Medulla oblongata (tissue), 1 donor: ENCODE data around the gene LRRC66.

Experiments used
- DNase-seq: peaks from one replicate; pipeline ENCODE4 v3.0.0-alpha.2; 2015; ENCODE audit errors: extremely low spot score

LRRC66 gene

GRCh38 chr4:52019936-52020657, at the start of gene LRRC66:
Gene LRRC66, minus strand, starts transcription at chr4:52020363. Its CDS starts 2,750 bp downstream, at chr4:52017613.
- DNase-seq = no peak

DNA sequence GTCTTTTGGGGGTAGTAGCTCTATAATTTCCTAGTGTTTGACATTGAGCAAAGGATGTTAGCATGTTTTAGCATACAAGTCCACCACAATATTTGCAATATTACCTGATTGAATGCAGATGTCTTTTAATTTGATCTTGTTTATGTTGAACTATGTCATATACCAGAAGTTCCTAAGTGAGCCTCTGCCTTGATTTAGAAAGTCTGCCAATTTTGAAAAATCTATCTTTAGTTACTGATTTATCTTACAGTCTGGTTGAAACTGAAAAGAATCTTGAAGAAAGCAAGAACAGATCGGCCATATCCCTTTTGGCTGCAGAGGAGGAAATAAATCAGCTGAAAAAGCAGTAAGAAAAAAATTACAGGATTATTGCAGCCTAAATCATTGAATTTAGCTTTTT, 49.4 kb upstream of the LRRC66 start:
- DNase-seq = no peak

- DNase-seq = peak; percentile 73
These were observed 39.2 kb upstream of the LRRC66 start for GRCh38 chr4:52059372-52059771.

- no peak for DNase-seq
These were observed 38.1 kb upstream of the LRRC66 start for GRCh38 chr4:52058275-52058674.

DNA sequence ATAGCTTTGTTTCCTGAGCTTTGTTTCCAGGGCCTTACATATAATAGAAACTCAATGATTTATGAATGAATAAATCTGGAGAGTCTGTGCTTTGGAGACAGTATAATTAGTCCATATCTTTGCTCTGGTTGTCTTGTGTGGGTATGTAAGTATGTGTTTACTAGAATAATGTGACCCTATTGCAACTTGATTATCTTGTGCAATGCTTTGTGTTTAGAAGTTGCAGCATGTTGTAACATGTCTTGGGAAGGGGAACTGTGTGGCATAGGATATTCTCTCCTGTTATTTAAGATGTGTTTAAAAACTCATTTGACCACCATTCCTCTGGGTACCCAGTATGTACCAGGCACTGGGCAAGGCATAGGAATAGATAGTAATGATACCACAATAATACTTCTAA, 37.0 kb upstream of the LRRC66 start:
- DNase-seq = no peak

- no peak for DNase-seq
These were observed 34.1 kb upstream of the LRRC66 start for GRCh38 chr4:52054254-52054653.

DNA sequence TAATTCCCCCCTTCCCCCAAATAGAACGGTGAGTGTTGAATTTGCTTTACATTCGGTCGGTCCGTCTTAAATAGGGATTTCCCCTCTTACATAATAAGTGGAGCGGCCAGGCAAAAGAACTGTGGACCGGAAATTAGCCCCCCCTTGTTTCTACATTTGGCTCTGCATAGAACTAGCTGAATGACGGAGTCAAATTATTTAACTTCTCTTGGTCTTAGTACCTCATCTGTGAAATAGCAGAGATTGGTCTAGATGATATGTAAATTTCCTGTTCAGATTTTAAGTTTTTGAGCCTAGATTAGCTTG, 32.3 kb upstream of the LRRC66 start:
- DNase-seq = no peak

GRCh38 chr4:52051615-52052474, 31.7 kb upstream of the LRRC66 start:
- peak; percentile 31 for DNase-seq

GRCh38 chr4:52051213-52051614, 31.1 kb upstream of the LRRC66 start, which contains the start of gene SPATA18:
Gene SPATA18, plus strand, starts transcription at chr4:52051304. Its CDS starts 401 bp downstream, at chr4:52051705.
- DNase-seq = no peak

DNA sequence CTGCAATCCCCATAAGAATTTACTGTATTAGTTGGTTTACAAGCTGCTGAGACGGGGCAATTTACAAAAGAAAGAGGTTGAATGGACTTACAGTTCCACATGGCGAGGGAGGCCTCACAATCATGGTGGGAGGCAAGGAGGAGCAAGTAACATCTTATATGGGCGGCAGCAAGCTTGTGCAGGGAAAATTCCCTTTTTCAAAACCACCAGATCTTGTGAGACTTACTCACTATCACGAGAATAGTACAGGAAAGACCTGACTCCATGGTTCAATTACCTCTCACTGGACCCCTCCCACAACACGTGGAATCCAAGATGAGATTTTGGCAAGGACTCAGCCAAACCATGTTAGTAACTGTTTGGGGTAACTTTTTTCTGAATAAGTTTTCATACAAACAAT, 29.1 kb upstream of the LRRC66 start:
- no peak for DNase-seq

- no peak for DNase-seq
These were observed 24.9 kb upstream of the LRRC66 start for GRCh38 chr4:52045028-52045427.

GRCh38 chr4:52038103-52038912, 18.1 kb upstream of the LRRC66 start, which contains the start of gene SGCB:
Gene SGCB, minus strand, starts transcription at chr4:52038299. Its CDS starts 40 bp downstream, at chr4:52038259.
- DNase-seq = peak; percentile 74

DNA sequence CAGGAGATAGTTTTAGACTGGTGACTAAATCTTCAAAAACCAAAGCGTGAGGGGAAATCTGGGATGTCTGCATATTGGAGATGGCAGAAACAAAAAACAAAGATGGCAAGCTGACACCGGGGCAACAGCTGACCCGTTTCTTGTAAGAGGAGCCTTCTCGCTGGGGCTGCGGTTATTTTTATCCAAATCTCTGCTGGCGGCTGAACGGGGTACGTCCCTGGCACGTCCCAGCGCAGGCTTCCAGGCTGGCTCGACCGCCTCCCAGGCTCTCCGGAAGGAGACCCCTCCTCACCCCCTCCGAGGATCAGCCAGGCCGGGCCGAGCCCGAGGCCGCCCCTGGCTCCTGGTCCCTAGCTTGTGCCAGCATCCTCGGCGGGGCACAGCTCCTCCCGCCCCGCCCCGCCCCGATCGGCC, 17.5 kb upstream of the LRRC66 start:
- peak; percentile 35 for DNase-seq

DNA sequence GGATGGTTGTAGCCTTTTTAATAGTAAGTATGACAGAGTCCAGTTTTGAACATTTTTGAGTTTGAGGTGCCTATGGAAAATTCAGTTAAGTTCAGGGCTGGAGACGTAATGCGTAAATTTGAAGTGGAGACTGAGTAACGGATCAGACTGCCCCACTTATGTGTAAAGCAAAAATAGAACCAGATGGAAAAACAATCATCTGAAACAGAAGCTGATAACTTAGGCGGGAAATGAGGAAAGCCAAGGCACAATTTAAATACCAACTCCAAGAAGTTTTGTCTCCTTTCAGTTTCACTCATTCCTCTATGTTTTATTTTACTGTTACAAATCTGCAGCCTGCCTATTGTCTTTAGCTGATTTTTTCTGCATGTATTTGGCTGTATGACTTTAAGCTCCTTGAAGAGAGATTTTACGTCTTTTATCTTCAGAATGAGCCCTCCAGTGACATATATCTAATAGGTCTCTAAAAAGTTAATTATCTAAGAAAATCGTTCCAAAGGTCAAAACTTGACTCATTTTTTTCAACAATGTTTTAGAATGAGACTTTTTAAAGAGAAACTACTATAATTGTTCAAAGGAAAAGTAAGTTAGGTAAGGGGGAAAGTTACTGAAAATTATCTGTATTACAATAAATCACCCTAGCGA, 16.8 kb upstream of the LRRC66 start:
- DNase-seq = no peak

DNA sequence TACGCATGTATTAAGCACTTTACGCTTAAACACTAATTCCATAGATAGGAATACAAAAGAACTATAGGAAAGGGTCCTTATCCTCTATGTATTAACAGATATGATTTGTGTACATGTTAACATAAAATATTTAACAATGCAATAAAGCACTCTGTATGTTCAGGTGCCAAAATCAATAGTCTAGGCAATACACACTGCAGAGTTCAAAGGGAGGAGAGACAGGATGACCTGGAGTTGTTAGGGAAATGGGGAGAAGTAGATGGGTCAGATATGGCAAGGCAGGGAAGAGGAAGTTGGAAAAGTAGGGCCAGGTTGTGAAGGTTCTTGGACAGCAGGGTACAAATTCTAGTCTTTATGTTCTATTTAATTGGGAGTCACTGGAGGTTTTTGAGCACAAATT, 15.0 kb upstream of the LRRC66 start:
- no peak for DNase-seq

- DNase-seq = no peak
These were observed 11.8 kb upstream of the LRRC66 start for GRCh38 chr4:52032005-52032404.

DNA sequence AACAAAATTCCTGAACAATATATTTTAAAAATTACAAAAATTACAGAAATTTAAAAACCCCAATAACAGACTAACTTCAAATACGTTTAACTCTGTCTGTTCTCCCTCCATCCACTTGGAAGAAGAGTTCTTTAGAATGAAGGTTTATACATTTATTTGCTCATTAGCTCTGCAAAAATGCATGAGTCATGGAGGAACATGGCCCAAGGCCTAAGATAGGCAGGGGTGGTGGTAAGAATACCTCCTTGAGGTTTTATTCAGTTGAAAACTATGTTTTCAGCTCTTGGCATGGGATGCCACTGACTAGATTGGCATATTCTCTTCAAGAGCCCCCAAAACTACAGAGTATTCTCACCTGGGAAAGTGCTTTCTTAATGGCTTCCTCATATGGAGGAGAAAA, 8.8 kb upstream of the LRRC66 start:
- no peak for DNase-seq

DNA sequence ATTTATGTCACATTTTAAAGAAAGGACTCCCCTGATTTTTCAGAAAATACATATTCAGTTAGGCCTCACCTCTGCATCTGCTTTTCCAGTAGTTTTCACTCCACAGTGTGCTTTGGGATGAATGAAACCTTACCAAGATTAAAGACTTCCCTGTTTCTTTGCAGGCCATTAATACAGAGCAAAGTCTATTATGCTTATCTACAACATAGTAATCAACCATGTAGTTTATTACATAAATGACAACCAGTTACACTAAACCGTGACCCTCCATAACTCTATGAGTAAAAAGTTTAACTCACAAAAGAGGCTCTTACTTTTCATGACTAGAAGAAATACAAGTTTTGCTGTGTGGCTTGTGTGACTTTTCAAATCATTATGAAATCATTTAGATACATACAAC, 2.3 kb downstream of the LRRC66 start:
- no peak for DNase-seq

GRCh38 chr4:52016981-52017380, 3.2 kb downstream of the LRRC66 start:
- DNase-seq = no peak

GRCh38 chr4:52015366-52015765, 4.8 kb downstream of the LRRC66 start:
- DNase-seq = peak; percentile 31

DNA sequence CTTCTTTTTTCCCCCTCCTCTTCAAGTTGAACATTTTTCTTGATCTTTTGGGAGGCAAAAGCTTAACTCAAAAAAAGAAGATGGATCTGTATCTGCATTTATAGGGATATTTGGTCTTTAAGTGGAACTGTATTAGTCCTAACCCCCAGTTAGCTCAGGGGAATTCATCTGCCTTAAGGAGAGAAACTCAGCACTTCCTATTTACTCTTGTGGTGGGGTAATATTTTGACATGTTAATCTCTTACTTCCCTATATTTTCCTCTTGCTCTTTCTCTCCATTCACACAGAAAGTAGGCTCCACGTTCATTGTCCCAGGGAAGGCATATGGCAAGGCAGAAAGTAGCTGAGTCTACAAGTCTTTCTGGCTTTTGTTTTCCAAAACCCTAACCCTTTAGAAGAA, 5.3 kb downstream of the LRRC66 start:
- DNase-seq = no peak

DNA sequence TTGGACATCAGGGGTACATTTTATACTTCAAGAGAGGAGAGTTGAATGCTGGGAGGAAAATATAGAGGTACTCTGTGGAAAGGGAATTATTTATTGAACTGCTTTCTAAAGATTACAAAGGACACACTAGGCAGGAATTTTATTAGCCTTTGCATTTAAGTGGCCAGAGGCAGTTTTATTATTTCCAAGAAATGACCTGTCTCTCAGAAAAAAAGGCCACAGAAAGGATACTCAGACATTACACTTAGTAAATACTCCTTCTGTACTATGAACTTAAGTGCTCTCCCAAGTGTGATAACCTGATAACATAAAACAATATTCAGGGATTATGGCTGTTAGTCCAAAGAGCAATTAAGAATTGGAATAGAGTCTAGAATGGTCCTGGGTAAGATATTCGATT, 7.5 kb downstream of the LRRC66 start:
- no peak for DNase-seq
